ENCODE results near the gene PLGLB1.
"Not testable (repeated sequence)": the region's sequence is repeated elsewhere in the genome, so short reads cannot be mapped to it uniquely, and the experiment has no call there.

The PLGLB1 gene

DNA sequence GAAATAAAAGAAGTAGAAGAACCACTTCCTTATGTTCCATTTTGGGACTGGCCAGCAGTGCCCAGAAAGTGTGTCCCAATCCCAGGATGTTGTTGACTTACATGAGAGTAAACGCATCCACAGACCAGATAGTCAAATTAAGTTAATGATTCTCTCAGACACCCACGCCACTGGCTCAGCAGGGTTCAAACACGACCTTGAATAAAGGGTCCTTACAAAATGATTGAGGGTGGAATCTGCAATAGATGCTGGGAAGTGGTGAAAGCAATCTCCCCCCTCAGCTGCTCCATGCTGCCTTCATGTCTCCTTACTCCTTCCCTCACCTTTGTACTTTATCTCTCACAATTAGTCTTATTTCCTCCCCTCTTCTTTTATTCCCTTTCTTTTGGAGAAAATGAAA lies at the start of gene PLGLB1:
Gene PLGLB1 (minus strand): TSS at position 101 of the 400 bp plus-strand sequence. CDS start 61 bp downstream, at position 40.
- DNase-seq (ENCODE audit: extremely low spot score); CTCF ChIA-PET; POLR2A ChIA-PET: not testable (repeated sequence)

DNA sequence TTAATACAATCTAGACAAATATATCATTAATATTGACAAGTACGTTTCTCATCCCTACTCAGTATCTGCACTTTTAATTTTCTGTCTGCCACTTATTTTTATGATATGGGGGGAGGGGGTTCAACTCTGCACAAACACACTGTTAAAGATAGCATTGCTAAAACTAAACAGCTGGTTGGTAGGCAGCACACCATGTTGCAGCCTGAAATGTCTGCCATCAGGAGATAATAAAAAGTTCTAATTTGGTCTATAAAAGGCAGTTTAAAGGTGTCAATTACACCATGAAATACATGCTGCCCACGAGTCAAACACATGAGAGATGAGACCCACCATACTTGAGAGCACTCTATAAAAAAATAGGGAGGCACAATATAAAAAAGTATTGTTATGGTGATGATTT lies 42.7 kb upstream of the PLGLB1 start:
- CTCF ChIA-PET; POLR2A ChIA-PET; DNase-seq (ENCODE audit: extremely low spot score): not testable (repeated sequence)

DNA sequence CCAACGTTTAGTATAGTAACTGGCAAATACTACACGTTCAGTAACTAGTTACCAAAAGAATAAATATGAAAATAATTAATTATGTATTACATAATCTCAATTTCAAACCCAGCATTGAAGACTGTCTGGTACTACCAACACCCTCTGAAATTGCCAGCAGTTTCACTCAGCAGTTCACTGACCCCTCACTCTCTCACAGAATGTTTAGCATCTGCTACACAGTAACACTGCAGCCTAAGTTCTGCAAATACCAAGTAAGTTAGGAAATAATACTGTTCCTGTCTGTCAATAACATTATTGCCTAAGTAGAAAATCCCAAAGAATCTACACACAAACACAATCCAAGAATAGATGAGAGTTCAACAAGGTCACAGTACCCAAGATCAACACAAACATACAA lies 41.8 kb upstream of the PLGLB1 start:
- DNase-seq (ENCODE audit: extremely low spot score); CTCF ChIA-PET; POLR2A ChIA-PET: not testable (repeated sequence)

DNA sequence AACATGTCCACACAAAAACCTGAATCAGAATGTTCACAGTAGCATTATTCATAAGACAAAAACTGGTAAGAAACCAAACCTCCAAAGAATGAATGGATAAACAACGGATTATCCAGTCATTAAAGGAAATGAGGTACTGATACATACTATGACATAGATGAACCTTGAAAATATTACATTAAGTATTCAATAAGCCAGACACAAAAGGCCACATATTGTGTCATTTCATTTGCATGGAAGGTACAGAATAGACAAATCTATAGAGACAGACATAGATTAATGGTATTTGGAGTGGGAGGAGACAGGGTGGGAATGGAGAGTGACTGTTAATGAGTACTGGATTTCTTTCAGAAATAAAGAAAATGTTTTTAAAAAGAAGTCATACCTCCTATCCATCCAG lies 39.9 kb upstream of the PLGLB1 start:
- CTCF ChIA-PET; POLR2A ChIA-PET; DNase-seq (ENCODE audit: extremely low spot score): not testable (repeated sequence)

DNA sequence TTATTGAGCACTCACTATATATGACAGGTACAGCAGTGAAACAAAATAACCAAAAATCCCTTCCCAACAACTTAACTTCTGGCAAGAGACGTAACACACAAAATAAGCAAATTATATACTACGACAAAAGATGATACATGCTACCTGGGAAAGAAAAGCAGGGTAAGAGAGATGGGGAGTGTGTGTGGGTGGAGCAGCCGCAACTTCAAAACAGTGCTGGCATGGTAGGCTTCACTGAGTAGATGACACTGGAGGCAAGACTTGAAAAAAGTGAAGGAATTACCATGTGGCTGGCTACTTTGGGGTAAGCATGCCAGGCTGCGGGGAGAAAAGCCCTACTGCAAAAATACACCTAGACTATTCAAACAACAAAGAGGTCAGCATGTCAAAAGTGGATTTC lies 36.0 kb upstream of the PLGLB1 start:
- POLR2A ChIA-PET; DNase-seq (ENCODE audit: extremely low spot score); CTCF ChIA-PET: not testable (repeated sequence)

DNA sequence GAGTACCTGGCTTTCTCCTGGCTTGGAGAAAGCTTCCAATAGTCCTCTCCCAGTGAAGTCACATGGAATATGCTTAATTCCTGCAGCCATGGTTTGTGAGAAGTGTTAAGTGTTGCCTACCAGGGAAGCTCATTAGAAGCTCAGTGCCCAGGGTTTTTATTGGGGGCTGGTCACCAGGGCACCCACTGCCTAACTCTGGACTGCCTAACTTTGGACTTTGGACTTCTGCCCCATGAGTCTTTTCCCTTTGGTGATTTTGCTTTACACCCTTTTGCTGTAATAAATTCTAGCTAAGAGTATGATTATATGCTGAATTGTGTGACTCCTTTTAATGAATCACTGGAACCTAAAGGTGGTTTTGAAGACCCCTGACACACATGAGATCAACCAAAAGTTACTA lies 35.2 kb upstream of the PLGLB1 start:
- POLR2A ChIA-PET; DNase-seq (ENCODE audit: extremely low spot score); CTCF ChIA-PET: not testable (repeated sequence)

DNA sequence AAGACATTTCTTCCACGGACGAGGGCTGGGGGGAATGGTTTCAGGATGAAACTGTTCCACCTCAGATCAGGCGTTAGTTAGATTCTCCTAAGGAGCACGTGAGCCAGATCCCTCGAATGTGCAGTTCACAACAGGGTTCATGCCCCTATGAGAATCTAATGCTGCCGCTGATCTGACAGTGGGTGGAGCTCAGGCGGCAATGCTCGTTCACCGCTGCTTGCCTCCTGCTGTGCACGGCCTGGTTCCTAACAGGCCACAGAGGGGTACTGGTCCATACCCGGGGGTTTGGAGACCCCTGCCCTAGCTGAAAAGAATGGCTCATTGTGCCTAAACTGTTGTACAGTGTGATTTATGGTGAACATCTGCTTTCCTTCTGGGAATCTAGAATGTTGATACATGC lies 34.8 kb upstream of the PLGLB1 start:
- DNase-seq (ENCODE audit: extremely low spot score); CTCF ChIA-PET; POLR2A ChIA-PET: not testable (repeated sequence)

DNA sequence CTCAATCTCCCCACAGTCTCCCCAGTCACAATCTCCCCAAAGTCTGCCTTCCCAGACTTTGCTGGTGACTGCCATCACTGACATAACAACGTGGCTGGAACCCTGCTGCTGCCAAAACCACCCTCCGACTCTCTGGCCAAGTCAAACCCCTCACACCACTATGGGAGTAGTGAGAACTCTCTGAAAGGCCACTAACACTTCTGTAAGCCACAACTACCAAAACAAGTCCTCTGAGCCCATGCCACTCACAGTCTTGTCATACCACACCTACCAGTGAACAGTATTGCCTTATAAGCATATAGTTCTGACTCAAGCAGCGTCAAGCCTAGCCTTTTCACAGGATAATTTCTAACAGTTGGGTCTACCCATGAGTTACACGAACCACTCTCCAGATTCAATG lies 32.7 kb upstream of the PLGLB1 start:
- CTCF ChIA-PET; DNase-seq (ENCODE audit: extremely low spot score); POLR2A ChIA-PET: not testable (repeated sequence)

DNA sequence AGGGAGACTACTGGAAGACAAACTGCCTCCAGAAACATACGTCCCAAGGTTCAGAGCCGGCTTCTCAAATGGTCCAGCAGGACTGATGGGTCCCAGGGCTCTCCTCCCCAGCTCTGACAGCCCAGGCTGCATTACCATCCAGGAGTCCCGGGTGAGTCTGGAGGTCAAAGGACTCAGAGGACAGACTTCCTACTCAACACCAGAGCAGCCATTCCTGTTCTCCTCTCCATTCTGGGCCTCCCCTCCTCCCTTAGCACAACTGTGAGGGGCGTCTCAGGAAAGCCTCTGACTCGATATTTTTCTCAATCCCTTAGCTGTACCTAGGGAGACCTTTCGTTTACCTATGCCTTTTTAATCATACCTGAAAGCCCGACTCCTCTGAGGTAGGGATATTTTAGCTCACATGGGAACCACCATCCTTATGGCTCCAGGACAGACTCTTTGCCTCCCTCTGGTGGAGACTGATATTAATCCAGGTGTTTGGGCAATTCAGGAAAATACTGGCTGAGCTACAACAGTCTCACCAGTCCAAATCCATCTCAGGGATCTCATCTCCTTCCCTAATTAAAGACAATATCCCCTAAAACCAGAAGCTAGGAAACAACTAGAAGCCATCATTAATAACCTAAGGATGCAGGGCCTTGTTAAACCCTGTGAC lies 19.8 kb upstream of the PLGLB1 start:
- TF ChIP-seq, protein P1, sequence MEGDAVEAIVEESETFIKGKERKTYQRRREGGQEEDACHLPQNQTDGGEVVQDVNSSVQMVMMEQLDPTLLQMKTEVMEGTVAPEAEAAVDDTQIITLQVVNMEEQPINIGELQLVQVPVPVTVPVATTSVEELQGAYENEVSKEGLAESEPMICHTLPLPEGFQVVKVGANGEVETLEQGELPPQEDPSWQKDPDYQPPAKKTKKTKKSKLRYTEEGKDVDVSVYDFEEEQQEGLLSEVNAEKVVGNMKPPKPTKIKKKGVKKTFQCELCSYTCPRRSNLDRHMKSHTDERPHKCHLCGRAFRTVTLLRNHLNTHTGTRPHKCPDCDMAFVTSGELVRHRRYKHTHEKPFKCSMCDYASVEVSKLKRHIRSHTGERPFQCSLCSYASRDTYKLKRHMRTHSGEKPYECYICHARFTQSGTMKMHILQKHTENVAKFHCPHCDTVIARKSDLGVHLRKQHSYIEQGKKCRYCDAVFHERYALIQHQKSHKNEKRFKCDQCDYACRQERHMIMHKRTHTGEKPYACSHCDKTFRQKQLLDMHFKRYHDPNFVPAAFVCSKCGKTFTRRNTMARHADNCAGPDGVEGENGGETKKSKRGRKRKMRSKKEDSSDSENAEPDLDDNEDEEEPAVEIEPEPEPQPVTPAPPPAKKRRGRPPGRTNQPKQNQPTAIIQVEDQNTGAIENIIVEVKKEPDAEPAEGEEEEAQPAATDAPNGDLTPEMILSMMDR (IDR thresholded peaks at IDR 0.05; ENCODE audit: control extremely low read depth, extremely low read depth, low read depth, missing control alignments) = peak; percentile 23
- POLR2A ChIA-PET; DNase-seq (ENCODE audit: extremely low spot score); CTCF ChIA-PET: not testable (repeated sequence)

DNA sequence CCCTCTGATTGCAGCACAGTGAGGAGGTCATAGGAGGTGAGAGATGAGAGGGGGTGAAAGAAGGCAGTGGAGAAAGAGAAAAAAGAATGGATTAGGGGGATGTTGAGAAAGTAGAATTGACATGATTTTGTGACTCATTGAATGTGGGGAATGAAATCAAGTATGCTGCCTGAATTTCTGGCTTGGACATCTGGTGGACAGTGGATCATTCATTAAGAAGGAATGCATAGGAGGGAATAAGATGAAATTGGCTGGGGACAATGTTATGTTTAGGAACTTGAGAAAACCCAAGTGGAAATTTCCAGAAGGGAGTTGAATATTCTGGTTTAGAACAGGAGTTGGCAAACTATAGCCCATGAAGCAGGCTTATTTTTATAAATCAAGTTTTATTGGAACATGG lies 7.0 kb upstream of the PLGLB1 start:
- DNase-seq (ENCODE audit: extremely low spot score); CTCF ChIA-PET; POLR2A ChIA-PET: not testable (repeated sequence)

DNA sequence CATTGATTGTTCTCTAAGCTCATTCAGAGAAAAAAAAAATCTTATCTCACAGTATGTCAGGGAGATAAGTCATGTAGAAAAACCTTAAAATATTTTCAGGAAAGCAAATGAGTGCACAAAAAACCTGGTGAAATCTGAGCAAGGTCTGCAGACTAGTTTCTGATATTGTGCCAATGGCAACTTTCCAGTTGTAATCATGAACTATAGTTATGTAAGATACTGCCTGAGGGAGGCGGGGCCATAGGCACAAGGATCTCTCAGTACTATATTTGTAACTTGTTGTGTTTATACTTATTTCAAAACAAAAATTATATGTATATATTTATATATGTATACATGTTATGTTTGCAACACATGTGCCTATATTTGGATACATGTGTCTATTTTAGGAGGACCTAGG lies 5.2 kb upstream of the PLGLB1 start:
- CTCF ChIA-PET = not testable (repeated sequence)

DNA sequence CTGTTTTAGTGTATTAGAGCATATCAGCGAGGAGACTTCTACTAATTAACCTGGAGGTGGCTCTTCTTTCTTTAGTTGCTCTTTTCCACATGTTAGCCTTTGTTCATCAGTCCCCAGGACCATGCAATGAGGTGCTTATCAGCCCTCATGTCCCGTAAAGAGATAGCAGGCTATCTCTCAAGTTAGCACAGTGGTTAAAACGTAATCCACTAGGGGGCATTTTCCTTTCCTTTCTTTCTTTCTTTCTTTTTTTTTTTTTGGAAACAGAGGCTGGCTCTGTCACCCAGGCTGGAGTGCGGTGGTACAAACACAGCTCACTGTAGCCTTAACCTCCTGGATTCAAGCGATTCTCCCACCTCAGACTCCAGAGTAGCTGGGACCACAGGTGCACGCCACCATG lies 4.3 kb upstream of the PLGLB1 start:
- CTCF ChIA-PET; DNase-seq (ENCODE audit: extremely low spot score); POLR2A ChIA-PET: not testable (repeated sequence)

More for the DNA sequence above, 5.2 kb upstream of the PLGLB1 start:
- POLR2A ChIA-PET; DNase-seq (ENCODE audit: extremely low spot score): not testable (repeated sequence)

DNA sequence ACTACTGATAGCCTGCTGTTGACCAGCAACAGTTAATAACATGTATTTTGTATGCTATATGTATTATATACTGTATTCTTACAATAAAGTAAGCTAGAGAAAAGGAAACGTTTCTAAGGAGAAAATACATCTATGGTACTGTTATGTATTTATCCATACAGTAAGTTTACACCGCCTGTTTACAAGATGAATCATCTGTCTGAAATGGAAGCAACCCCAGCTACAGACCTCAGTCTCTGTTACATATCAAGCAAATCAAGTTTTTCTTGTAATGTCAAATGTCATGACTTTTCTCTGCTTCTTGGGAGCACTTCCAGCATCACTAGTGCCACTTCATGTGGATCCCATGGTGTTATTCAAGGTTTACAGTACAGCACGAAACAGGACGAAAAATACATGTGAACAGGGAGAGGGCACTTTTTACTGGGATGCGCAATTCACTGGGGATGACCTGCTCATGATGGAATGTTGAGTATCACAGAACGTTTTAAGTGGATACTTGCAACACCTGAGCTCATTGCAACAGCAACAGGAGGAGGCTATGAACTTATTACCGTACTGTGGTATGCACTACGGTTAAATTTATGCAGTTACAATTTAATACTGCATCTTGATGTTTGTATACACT lies 2.5 kb upstream of the PLGLB1 start:
- CTCF ChIA-PET; POLR2A ChIA-PET; DNase-seq (ENCODE audit: extremely low spot score): not testable (repeated sequence)

DNA sequence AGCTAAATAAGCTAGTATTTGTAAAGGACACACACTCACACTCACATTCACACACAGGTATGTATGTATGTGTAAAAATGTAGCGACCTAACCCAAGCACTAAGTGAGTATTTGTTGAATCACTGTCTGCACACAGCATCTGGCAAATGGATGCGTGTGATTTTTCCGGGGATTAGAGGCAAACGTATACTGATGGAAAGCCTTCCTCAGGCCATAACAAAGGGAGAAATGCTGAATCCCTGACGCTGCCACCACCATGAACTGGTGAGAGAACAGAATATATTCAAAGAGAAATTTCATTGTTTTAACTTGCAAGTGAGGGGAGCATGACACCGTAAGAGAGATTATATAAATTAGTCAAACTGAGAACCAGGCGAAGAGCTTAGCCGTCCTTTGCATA lies 601 bp downstream of the PLGLB1 start:
- DNase-seq (ENCODE audit: extremely low spot score); CTCF ChIA-PET; POLR2A ChIA-PET: not testable (repeated sequence)

DNA sequence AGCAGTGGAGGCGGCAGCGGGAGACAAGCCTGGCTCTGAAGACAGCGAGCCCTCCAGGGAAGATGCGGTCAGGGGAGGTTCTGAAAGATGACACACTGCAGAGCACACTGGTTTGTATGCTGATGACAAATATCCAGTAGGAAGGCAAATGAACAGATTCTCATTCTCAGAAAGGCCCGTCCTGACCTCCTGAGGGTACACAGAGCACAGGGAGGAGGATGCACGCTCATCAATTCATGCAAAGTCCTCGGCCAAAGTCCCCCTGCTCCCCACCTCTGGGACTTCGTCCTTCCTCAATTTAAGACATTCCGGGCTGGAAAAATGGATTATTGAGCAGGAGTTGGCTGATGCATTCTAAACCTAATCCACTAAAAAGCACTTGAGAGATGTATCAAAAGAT lies 2.6 kb downstream of the PLGLB1 start:
- CTCF ChIA-PET; DNase-seq (ENCODE audit: extremely low spot score); POLR2A ChIA-PET: not testable (repeated sequence)

DNA sequence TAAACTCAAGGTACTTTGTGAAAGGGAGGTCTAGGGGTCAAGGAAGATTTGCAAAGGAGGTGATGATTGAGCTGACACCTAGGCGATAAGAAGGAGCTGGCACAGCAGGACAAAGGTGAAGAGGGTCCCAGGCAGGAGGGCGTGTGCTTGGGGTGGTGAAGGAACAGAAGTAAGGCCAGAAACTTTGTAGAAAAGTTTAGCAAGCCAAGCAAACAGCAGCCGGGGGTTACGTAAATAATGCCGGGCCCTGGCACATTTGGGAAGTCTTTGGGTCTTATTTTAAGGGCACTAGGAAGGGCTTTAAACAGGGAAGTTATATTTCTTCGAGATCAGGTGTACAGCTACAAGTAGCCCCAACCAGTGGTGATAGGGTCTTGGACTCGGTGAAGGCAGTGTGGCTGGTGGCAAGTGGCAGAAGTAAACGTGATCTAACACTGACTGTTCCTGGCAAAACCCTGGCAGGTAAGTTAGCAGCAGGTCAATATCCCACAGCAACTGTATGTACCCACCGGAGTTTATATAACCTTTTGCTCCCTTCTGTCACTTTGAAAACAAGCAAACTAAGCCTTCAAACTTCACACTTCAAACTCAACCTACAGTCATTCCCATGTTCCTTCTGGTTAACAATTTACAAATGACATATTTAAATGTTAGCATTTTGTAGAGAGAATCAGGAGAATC lies 7.0 kb downstream of the PLGLB1 start:
- CTCF ChIA-PET; POLR2A ChIA-PET; DNase-seq (ENCODE audit: extremely low spot score): not testable (repeated sequence)

DNA sequence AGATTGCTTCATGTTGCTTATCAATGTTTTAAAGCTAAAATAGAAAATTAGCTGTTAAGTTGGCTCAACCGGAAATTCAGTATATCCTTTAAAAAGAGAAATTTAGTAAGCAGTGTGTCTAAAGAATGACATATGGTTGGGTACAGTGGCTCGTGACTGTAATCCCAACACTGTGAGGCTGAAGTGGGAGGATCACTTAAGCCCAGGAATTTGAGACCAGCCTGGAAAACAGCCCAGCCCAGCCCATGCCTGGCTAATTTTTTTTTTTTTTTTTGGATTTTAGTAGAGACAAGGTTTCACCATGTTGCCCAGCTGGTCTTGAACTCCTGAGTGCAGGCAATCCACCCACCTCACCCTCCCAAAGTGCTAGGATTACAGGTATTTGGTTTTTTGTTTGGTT lies 17.2 kb downstream of the PLGLB1 start:
- CTCF ChIA-PET; DNase-seq (ENCODE audit: extremely low spot score); POLR2A ChIA-PET: not testable (repeated sequence)
